NCI-H2227 (cell line): Measurements from ENCODE around the gene MYRFL.

Experiments used
- DNase-seq: peaks from one replicate; lab custom pipeline; 2025; ENCODE audit not compliant: unreplicated experiment; lab: John Stamatoyannopoulos, UW

The MYRFL gene

GRCh38 chr12:69929125-69929524 is 104.1 kb downstream of the MYRFL start:
- DNase-seq: no peak

DNA sequence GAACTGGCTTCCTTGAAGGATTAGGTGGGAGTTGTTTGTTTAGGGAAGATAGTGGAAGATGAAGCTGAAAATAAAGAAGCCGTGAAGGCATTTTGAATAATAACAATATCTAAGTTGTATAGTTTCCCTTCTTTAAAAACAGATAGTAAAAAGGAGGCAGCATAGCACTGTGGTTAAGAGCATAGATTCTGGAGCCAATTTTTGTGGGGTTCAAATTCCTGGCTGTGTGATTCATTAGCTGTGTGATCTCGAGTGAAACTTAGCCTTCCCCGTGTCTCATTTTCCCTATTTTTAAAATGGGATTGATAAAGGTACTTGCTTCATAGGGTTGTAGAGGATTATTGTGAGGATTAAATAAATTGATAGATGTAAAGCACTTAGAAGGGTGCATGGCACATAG is 104.5 kb downstream of the MYRFL start:
- no peak for DNase-seq

DNA sequence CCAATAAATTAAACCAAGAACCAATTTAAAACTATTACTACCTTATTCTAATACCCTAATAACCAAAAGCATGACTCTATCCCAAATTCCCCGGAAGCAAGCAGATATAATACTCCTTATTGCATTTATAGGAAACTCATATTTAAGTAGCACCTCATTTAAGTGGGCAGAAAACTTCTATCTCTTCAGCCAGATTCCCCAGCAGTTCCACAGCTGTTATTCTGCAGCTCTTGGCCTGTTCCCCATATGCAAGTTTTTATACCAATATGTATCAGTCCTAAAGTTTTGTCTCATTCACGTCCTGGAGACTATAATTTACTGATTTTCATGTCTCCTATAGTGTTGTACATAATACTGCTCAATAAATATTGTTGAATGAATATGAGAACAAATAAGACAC is 106.5 kb downstream of the MYRFL start:
- no peak for DNase-seq

GRCh38 chr12:69932154-69932553 is 107.1 kb downstream of the MYRFL start:
- no peak for DNase-seq

- no peak for DNase-seq
Measured at GRCh38 chr12:69932676-69933552, 107.9 kb downstream of the MYRFL start.

- no peak for DNase-seq
Measured at GRCh38 chr12:69934011-69934410, 109.0 kb downstream of the MYRFL start.

DNA sequence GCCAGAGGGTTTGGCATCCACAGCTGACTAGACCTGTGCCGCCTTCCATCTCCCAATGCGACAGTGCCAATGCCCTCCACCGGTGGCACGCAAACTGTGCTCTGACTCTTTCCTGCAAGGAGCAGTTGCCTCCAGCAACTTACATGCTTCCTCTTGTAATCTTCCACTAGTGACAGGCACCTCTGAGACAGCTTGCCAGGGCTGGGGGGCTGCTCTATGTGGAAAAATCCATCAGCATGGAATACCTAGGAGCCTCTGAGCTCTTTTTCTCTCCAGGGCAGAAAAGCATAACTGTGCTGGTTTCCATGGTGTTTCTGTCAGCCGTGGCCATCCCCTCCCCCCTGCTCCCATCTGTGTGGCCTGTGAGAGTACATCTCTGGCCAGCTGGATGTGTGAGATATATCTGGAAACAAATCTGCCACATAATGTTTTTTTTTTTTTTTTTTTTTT is 110.6 kb downstream of the MYRFL start:
- peak; percentile 10 for DNase-seq

- no peak for DNase-seq
Measured at GRCh38 chr12:69936214-69936731, 111.2 kb downstream of the MYRFL start.

DNA sequence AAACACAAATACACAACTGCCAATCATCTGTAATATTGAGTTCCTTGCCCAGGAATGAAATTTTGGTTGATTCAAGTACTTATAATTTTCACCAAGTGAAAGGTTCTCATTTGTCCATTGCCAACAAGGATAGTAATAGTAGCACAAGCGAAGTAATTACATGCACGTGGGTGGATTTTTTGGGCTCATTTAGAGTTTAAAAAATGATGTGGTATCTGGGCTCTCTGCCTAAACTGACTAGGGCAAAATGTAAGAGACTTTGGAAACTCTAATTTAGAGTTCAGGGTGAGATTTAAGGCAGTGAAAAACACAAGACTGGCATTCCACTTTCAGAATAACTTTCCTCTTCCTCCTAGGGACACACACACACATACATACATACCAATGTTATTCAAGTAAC is 111.7 kb downstream of the MYRFL start:
- DNase-seq: no peak

DNA sequence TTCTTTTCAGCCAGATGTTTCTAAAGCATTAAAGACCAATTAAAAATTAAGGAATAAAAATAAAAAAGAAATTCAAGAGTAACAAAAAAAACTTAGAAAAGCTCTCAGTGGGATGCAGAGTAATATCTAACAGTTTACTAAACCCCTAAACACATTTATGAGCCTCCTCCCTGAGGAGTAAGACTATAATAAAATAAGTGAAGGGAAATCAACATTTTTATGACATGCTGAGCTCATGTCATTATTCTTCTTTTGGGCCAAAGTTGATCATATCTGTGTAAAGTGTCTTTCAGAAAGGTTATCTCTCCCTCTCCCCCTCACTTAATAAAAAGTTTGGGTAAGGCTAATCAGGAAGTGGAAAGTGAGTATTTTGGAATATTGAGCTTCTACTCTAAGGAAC is 122.1 kb downstream of the MYRFL start:
- no peak for DNase-seq

- DNase-seq: no peak
Measured at GRCh38 chr12:69947897-69948296, 122.9 kb downstream of the MYRFL start.

DNA sequence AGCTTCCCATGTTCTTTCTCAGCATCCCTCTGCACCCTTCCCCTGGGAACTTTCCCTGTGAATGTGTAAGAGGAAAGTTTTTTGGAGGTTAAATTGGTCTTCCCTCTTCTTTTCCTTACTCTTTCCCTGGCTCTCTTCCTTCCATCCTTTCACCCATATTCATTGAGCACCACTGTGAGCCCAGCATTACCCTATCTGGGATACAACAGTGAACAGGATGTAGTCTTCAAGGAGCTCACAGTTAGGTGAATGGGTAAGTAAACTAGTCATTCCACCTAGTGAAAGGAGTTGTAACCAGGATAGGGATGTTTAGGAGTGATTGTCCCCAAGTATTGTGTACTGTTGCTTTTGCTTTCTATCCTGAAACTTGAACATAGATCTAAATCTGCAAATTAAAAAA is 123.8 kb downstream of the MYRFL start:
- DNase-seq: no peak

- DNase-seq: no peak
Measured at GRCh38 chr12:69949311-69950002, 124.4 kb downstream of the MYRFL start.

DNA sequence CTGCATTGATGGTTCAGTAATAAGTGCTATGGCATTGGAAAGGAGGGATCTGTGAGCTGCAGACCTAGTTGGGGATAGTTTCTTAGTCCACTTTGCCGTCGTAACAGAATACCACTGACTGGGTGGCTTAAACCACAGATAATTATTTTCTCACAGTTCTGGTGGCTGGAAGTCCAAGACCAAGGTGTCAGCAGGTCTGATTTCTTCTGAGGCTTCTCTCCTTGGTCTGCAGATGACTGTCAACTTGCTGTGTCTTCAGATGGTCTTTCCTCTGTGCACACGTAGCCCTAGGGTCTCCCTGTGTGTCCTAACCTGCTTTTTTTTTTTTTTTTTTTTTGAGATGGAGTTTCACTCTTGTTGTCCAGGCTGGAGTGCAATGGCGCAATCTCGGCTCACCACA is 126.1 kb downstream of the MYRFL start:
- DNase-seq: no peak

DNA sequence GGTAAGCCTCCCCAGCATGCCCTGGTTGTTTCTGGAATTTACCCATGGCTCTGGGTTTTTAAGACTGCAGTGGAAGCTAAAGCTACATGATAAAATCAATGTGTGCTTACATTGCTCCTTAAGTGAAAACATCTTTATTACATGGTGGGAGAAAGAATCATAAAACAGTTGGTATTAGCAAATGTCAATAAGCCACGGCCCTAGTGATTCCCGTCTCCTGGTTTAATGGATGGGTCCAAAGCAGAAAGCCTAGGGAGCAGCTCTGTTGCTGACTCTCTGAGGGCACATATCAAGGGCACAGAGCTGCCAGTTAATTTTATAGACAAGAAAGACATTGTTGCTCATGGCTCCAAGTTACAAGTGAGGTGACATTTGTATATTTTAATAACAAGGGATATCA is 127.9 kb downstream of the MYRFL start:
- no peak for DNase-seq

- no peak for DNase-seq
Measured at GRCh38 chr12:69961246-69961645, 136.2 kb downstream of the MYRFL start.

GRCh38 chr12:69966409-69966808 is 141.4 kb downstream of the MYRFL start:
- DNase-seq: no peak

- DNase-seq: no peak
Measured at GRCh38 chr12:69966839-69967238, 141.8 kb downstream of the MYRFL start.

GRCh38 chr12:69969011-69969410 is 144.0 kb downstream of the MYRFL start:
- DNase-seq: no peak

DNA sequence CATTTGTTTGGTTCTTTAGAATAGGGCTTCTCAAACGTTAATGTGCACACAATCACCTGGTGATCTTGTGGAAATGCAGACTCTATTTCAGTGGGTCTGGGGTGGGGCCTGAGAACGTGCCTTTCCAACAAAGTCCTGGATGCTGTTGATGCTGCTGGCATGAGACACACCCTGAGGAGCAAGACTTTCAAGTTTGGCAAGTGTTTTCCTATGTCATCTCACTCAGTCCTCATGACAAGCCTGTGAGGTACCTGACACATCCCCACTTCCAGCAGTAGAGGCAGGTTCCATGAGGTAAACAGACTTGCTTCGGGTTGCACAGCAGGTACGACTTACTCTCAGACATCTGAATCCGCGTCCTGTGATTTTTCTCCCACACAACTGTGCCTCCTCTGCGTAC is 147.1 kb downstream of the MYRFL start:
- no peak for DNase-seq

GRCh38 chr12:69978020-69978419 is 153.0 kb downstream of the MYRFL start:
- no peak for DNase-seq

GRCh38 chr12:69981881-69982475 is 157.0 kb downstream of the MYRFL start:
- DNase-seq: no peak
